K562 (cell line): ENCODE results near the gene AP2S1. TPM values are rescaled to one million over a fixed set of nuclear protein-coding genes. Genes with fewer than 3 reads are reported as not detected.
A peak's percentile ranks its signal among the peaks of the same experiment; 100 is the strongest.

Experiments
- CBX5 ChIP-seq: IDR thresholded peaks from 2 replicates; pipeline ENCODE4 v1.6.1; 2014; ENCODE audit warnings: low read depth, borderline replicate concordance
- CREM ChIP-seq: IDR thresholded peaks from 2 replicates; pipeline ENCODE4 v1.6.1; 2014; ENCODE audit warnings: antibody characterized with exemption, low read depth
- DACH1 ChIP-seq: fragments of 450-650 bp; IDR thresholded peaks from 2 replicates; pipeline ENCODE4 v1.6.1; 2018; ENCODE audit not compliant: partially characterized antibody
- MEF2D ChIP-seq: conservative IDR thresholded peaks from 2 replicates; pipeline ENCODE4 v1.6.1; 2016; ENCODE audit warnings: low read depth, missing genetic modification characterization, missing compliant biosample characterization
- MNT ChIP-seq, 2 experiments: fragments of 450-650 bp; conservative IDR thresholded peaks; 2 replicates each; pipeline ENCODE4 v1.6.1; 2017; ENCODE audit warnings: mild to moderate bottlenecking in 2 of 2, moderate library complexity in 2 of 2
- NR4A1 ChIP-seq, 2 experiments: fragments of 250-450 bp in 1 of 2; fragments of 450-650 bp in 1 of 2; sonication (Bioruptor Pico) in 1 of 2; IDR thresholded peaks; 2 replicates each; pipeline versions ENCODE4 v1.4.0 to v1.6.1; 2016 to 2020; ENCODE audit warnings: mild to moderate bottlenecking in 2 of 2, missing compliant biosample characterization in 1 of 2, missing genetic modification characterization in 1 of 2, moderate library complexity in 1 of 2
- POLR2B ChIP-seq: fragments of 450-650 bp; IDR thresholded peaks from 2 replicates; pipeline ENCODE4 v1.6.1; 2018; ENCODE audit warnings: low read depth; ENCODE audit not compliant: partially characterized antibody
- POLR2G ChIP-seq: fragments of 200-400 bp; formaldehyde crosslinking; IDR thresholded peaks from 2 replicates; pipeline ENCODE4 v1.6.1; 2017; ENCODE audit warnings: low read depth, mild to moderate bottlenecking, antibody characterized with exemption, low read length, moderate library complexity
- RAD21 ChIP-seq, 2 experiments: fragments of 250-450 bp in 1 of 2; fragments of 450-650 bp in 1 of 2; sonication (Bioruptor Pico) in 1 of 2; formaldehyde crosslinking in 1 of 2; IDR thresholded peaks in 1 of 2; conservative IDR thresholded peaks in 1 of 2; 2 replicates each; pipeline versions ENCODE4 v1.4.0 to v1.8.0; 2020 to 2022; ENCODE audit warnings: mild to moderate bottlenecking in 2 of 2, moderate library complexity in 1 of 2
- TBP ChIP-seq: optimal IDR thresholded peaks from 2 replicates; pipeline ENCODE3; 2011; ENCODE audit warnings: low read depth, low read length, improper control_type of control experiment
- TCF7L2 ChIP-seq: fragments of 150-350 bp; IDR thresholded peaks from 2 replicates; pipeline ENCODE4 v1.6.1; 2016; ENCODE audit warnings: low read depth, mild to moderate bottlenecking, low read length, moderate library complexity
- VEZF1 ChIP-seq: fragments of 200-800 bp; sonication (Bioruptor generic); IDR thresholded peaks from 2 replicates; pipeline ENCODE4 v1.6.1; 2017; ENCODE audit warnings: missing genetic modification characterization, missing compliant biosample characterization
- ZKSCAN1 ChIP-seq: fragments of 150-350 bp; IDR thresholded peaks from 2 replicates; pipeline ENCODE4 v1.6.1; 2016; ENCODE audit warnings: low read depth, low read length
- ZNF121 ChIP-seq: sonication (generic); formaldehyde crosslinking; conservative IDR thresholded peaks from 2 replicates; pipeline ENCODE4 v1.8.0; 2022; ENCODE audit warnings: missing genetic modification reagents
- ZNF124 ChIP-seq: sonication (generic); formaldehyde crosslinking; IDR thresholded peaks from 2 replicates; pipeline ENCODE4 v1.8.1; 2022; ENCODE audit warnings: missing genetic modification reagents
- ZNF609 ChIP-seq: sonication (generic); formaldehyde crosslinking; IDR thresholded peaks from 2 replicates; pipeline ENCODE4 v1.8.1; 2023; ENCODE audit warnings: missing genetic modification reagents, mild to moderate bottlenecking, borderline replicate concordance
- polyA plus RNA-seq, 8 experiments: library from polyadenylated mRNA; depleted of rRNA in 4 of 8; stranded (reverse) in 5 of 8; unstranded in 3 of 8; fragments of >200 nt; fragmentation: Nextera tagmentation in 2 of 8; fragmentation: Illumina TruSeq in 1 of 8; extraction: Ambion mirVana in 2 of 8; extraction: Trizol in 1 of 8; gene quantifications; 2 replicates each; pipeline versions ENCODE4 v1.2.1 to v1.2.3, GENCODE V29; 2011 to 2014; ENCODE audit warnings: inconsistent platforms in 1 of 8, missing spikeins in 1 of 8
- total RNA-seq, 7 experiments: library from RNA; depleted of rRNA in 6 of 7; stranded (reverse); fragments of >200 nt in 6 of 7; fragmentation: Illumina TruSeq in 2 of 7; extraction: Trizol in 2 of 7; gene quantifications; 2 replicates each; pipeline versions ENCODE4 v1.2.1 to v1.2.3, GENCODE V29; 2011 to 2021; ENCODE audit warnings: low replicate concordance in 1 of 7

AP2S1 gene
- total and polyA plus RNA-seq, 9 of the 15 experiments (the other 6 are each of a cell fraction or from before 2014, with no cell fraction given) = 32.4 to 294 (median 136) TPM

GRCh38 chr19:46856062-46857022, 5.7 kb upstream of the AP2S1 start (continued):
- TF ChIP-seq VEZF1 (CRISPR knock-in tag) (peak; percentile 84), CREM (peak; percentile 86), TCF7L2 (no peak), NR4A1 (CRISPR knock-in tag; IDR thresholded peaks at IDR 0.05) (no peak), NR4A1 (tag; IDR thresholded peaks at IDR 0.05) (no peak), MEF2D (tag) (no peak), ZNF121 (0 out of 2 replicates have a peak, but pooled peaks have one; percentile 1), ZNF124 (CRISPR knock-in tag) (no peak), CBX5 (no peak), POLR2B (no peak), DACH1 (no peak), POLR2G (peak; percentile 72), RAD21 (CRISPR knock-in tag; conservative IDR thresholded peaks at IDR 0.05 in 1 of 2, IDR thresholded peaks at IDR 0.05 in 1 of 2) (peak; percentile 90 to 96), TBP (peak; percentile 23), MNT (conservative IDR thresholded peaks at IDR 0.05) (peak in 1 of 2 experiments; percentile 59; a peak in 1 of 4 replicates), ZKSCAN1 (no peak), ZNF609 (CRISPR knock-in tag) (no peak)
